ENCODE results near the gene PRUNE1.
A peak's percentile ranks its signal among the peaks of the same experiment; 100 is the strongest.

The PRUNE1 gene

DNA sequence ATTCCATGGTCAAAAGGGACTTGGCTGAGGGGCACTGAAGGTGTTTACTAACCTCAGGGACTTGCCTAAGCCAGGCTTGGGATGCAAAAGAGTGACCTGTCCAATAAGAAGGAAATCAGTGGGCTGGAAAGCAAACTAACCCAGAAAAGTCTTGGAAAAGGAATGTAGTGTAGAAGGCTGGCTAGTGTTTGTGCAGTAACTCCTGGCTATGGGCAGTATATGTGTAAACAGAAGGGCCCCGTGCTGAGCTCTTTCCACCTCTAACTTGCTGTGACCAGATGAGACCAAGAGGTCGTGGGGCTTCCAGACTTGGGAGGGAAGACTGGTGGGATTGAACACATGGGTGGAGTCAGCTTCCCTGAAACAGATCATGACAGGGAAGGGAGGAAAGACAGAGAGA, 5.6 kb upstream of the PRUNE1 start:
- Histone ChIP-seq H3K36me3 (ENCODE audit: low read length) (no peaks in the 10 kb centered on the region), H3K27me3 (ENCODE audit: low read length) (no peaks in the 10 kb centered on the region), H3K27ac (ENCODE audit: low read depth, low read length) (no peak overlapping the region), H3K79me2 (ENCODE audit: insufficient read depth, low read length) (no peaks in the 10 kb centered on the region), H3K4me2 (ENCODE audit: low read depth, low read length, poor library complexity, severe bottlenecking) (no peak overlapping the region), H2AFZ (ENCODE audit: low read depth, low read length, severe bottlenecking) (no peak overlapping the region), H3K9ac (ENCODE audit: low read length) (no peak overlapping the region), H3K9me3 (ENCODE audit: insufficient read depth, low read length) (no peaks in the 10 kb centered on the region), H3K4me3 (ENCODE audit: insufficient read depth, low read length, poor library complexity, severe bottlenecking) (no peak overlapping the region), H4K20me1 (ENCODE audit: low read depth, low read length) (no peaks in the 10 kb centered on the region), H3K9me2 (replicated peaks; ENCODE audit: insufficient read depth, low read length) (no peaks in the 10 kb centered on the region), H3F3A (ENCODE audit: insufficient read depth) (peaks cover 3% of the 10 kb centered on the region; the same call in 1 of the 2 replicates)
- TF ChIP-seq EZH2phosphoT487 (conservative IDR thresholded peaks at IDR 0.05; ENCODE audit: low read length) = no peak
- TF ChIP-seq, protein P1, sequence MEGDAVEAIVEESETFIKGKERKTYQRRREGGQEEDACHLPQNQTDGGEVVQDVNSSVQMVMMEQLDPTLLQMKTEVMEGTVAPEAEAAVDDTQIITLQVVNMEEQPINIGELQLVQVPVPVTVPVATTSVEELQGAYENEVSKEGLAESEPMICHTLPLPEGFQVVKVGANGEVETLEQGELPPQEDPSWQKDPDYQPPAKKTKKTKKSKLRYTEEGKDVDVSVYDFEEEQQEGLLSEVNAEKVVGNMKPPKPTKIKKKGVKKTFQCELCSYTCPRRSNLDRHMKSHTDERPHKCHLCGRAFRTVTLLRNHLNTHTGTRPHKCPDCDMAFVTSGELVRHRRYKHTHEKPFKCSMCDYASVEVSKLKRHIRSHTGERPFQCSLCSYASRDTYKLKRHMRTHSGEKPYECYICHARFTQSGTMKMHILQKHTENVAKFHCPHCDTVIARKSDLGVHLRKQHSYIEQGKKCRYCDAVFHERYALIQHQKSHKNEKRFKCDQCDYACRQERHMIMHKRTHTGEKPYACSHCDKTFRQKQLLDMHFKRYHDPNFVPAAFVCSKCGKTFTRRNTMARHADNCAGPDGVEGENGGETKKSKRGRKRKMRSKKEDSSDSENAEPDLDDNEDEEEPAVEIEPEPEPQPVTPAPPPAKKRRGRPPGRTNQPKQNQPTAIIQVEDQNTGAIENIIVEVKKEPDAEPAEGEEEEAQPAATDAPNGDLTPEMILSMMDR (IDR thresholded peaks at IDR 0.05; ENCODE audit: insufficient read depth, low read length, poor library complexity, severe bottlenecking) = no peak

DNA sequence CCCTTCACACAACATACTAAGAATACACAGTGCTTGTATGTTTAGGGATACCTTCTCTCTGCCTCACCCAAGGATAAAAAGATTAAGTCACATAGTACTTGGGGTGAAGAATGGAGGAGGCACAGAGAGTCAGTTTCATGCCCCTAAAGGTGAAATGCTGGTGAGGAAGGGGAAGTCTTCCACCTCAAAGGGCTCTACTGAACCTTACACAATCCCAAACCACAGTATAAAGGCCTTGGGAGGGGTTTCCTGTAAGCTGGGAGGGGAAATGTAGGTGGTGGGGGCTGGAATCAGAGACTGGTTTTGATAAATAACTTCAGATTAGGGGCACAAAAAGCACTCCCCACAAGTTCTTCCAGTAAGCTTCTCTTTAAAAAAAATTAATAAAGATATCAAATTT, 5.1 kb upstream of the PRUNE1 start:
- Histone ChIP-seq H3K27me3 (ENCODE audit: low read length) (no peaks in the 10 kb centered on the region), H3K27ac (ENCODE audit: low read depth, low read length) (no peak overlapping the region), H3K36me3 (ENCODE audit: low read length) (no peaks in the 10 kb centered on the region), H2AFZ (ENCODE audit: low read depth, low read length, severe bottlenecking) (no peak overlapping the region), H3K9ac (ENCODE audit: low read length) (no peak overlapping the region), H3K4me3 (ENCODE audit: insufficient read depth, low read length, poor library complexity, severe bottlenecking) (no peak overlapping the region), H3K79me2 (ENCODE audit: insufficient read depth, low read length) (no peaks in the 10 kb centered on the region), H3F3A (ENCODE audit: insufficient read depth) (peaks cover 8% of the 10 kb centered on the region; the same call in 1 of the 2 replicates), H3K9me2 (replicated peaks; ENCODE audit: insufficient read depth, low read length) (no peaks in the 10 kb centered on the region), H4K20me1 (ENCODE audit: low read depth, low read length) (no peaks in the 10 kb centered on the region), H3K9me3 (ENCODE audit: insufficient read depth, low read length) (no peaks in the 10 kb centered on the region), H3K4me2 (ENCODE audit: low read depth, low read length, poor library complexity, severe bottlenecking) (no peak overlapping the region)
- no peak for TF ChIP-seq EZH2phosphoT487 (conservative IDR thresholded peaks at IDR 0.05; ENCODE audit: low read length)
- TF ChIP-seq, protein P1 (IDR thresholded peaks at IDR 0.05; ENCODE audit: insufficient read depth, low read length, poor library complexity, severe bottlenecking) = no peak

DNA sequence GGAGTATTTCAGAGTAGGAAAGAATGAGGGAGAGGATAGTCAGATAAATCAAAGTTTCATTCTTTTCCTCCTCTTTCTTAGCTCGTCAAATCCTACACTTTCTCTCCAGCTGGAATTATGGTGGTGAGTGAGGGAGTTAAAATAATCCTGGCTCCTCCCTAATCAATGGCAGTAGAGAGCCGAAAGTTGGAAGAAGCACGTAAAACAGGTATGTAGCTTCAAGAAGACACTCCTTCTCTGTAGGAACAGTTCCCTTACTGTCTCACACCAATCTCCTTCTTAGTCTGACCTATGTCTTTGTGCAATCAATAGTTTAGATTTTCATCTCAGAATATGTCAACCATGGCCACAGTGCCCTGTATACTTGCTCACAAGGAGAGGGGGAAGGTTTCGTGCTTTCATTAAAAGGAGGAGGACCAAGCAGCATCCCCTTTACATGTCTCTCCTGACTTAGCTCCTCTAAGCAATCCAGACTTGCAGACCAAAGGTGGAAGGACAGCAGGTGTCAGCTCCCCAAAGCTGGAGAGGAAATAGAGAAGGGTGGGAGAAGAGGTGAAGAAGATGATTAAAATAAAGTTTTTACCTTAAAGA, 2.4 kb upstream of the PRUNE1 start:
- H3K27me3 ChIP-seq (ENCODE audit: low read length) = no peaks in the 10 kb centered on the region
- H3K9me3 ChIP-seq (ENCODE audit: insufficient read depth, low read length) = no peaks in the 10 kb centered on the region
- TF ChIP-seq EZH2phosphoT487 (conservative IDR thresholded peaks at IDR 0.05; ENCODE audit: low read length) = no peak
- TF ChIP-seq, protein P1 (IDR thresholded peaks at IDR 0.05; ENCODE audit: insufficient read depth, low read length, poor library complexity, severe bottlenecking) = no peak
- no peaks in the 10 kb centered on the region for H3K9me2 ChIP-seq (replicated peaks; ENCODE audit: insufficient read depth, low read length)
- H2AFZ ChIP-seq (ENCODE audit: low read depth, low read length, severe bottlenecking) = peak overlapping the region; percentile 79
- no peaks in the 10 kb centered on the region for H4K20me1 ChIP-seq (ENCODE audit: low read depth, low read length)
- peaks cover 8% of the 10 kb centered on the region; the same call in 1 of the 2 replicates for H3F3A ChIP-seq (ENCODE audit: insufficient read depth)
- peaks cover 12% of the 10 kb centered on the region; the same call in 1 of the 2 replicates for H3K79me2 ChIP-seq (ENCODE audit: insufficient read depth, low read length)
- H3K27ac ChIP-seq (ENCODE audit: low read depth, low read length) = no peak overlapping the region
- peak overlapping the region; percentile 48 for H3K4me3 ChIP-seq (ENCODE audit: insufficient read depth, low read length, poor library complexity, severe bottlenecking)
- H3K9ac ChIP-seq (ENCODE audit: low read length) = peak overlapping the region; percentile 60
- H3K4me2 ChIP-seq (ENCODE audit: low read depth, low read length, poor library complexity, severe bottlenecking) = peak overlapping the region; percentile 60
- no peaks in the 10 kb centered on the region for H3K36me3 ChIP-seq (ENCODE audit: low read length)

Data from SU-DHL-6 (cell line).